ENCODE results near the gene RNF225. TPM values are rescaled to one million over a fixed set of nuclear protein-coding genes. Genes with fewer than 3 reads are reported as not detected.

RNF225 gene
- total and polyA plus RNA-seq, 2 donors (not counting 3 experiments of a cell fraction or from before 2014, with no cell fraction given) = 0.58 TPM; not detected in 1

GRCh38 chr19:58355908-58356765, 39.3 kb upstream of the RNF225 start:
- no peaks in the 10 kb centered on the region for H3K9me3 ChIP-seq (replicated peaks; ENCODE audit: control insufficient read depth, insufficient read depth, low read length)
- H3K36me3 ChIP-seq (ENCODE audit: control insufficient read depth in 2 of 2, extremely low read depth in 1 of 2, insufficient read depth in 2 of 2, low read length in 2 of 2) = no peaks in the 10 kb centered on the region
- BruUV-seq (replicated peaks) = no TSS peak
- intact Hi-C loops (cut with micrococcal nuclease) = no loop called here
- TF ChIP-seq EZH2 (IDR thresholded peaks at IDR 0.05; ENCODE audit: borderline replicate concordance, low read depth, low read length, severe bottlenecking) = peak; percentile 89
- TF ChIP-seq MAX (IDR thresholded peaks at IDR 0.05; ENCODE audit: insufficient read depth, insufficient read length) = no peak
- H4K20me1 ChIP-seq (replicated peaks; ENCODE audit: control insufficient read depth, extremely low read depth, insufficient read depth, low read length) = no peaks in the 10 kb centered on the region
- peaks cover 5% of the 10 kb centered on the region for H3K4me1 ChIP-seq (ENCODE audit: control insufficient read depth, extremely low read depth, insufficient read depth, low read length)
- H3K27ac ChIP-seq (ENCODE audit: insufficient read depth, low read depth, low read length) = no peak overlapping the region
- dilution Hi-C loops (cut with MboI; ENCODE audit: extremely low pct_ligation_motif_present, low sequenced_read_pairs) = no loop called here
- no peaks in the 10 kb centered on the region for H3K9me1 ChIP-seq (replicated peaks; ENCODE audit: control insufficient read depth, extremely low read depth, insufficient read depth, low read length)
- H2AFZ ChIP-seq (ENCODE audit: low read depth, low read length) = no peak overlapping the region
- H3K27me3 ChIP-seq (ENCODE audit: control insufficient read depth in 2 of 2, insufficient read depth in 2 of 2, low read length in 2 of 2) = peaks cover 23 to 26% of the 10 kb centered on the region in 2 experiments
- peak; percentile 54 for DNase-seq (ENCODE audit: low read depth, low spot score)
- no peaks in the 10 kb centered on the region for H3K79me2 ChIP-seq (ENCODE audit: control insufficient read depth, insufficient read depth, low read length)
- CTCF ChIA-PET = interaction anchor here (0.9 kb wide), 1 partner anchor 16 kb away, joined by 3 read pairs; no protein-coding TSS in a partner anchor
- FAIRE-seq = peak; percentile 58
- no peak overlapping the region for H3K4me2 ChIP-seq (ENCODE audit: insufficient read depth, low read length)
- H3K4me3 ChIP-seq (replicated peaks in 1 of 3; ENCODE audit: insufficient read depth in 1 of 3, low read depth in 1 of 3, low read length in 3 of 3) = peak overlapping the region in 1 of 3 experiments; percentile 6
- POLR2A ChIA-PET = no interaction called here
- no peak overlapping the region for H3K9ac ChIP-seq (replicated peaks; ENCODE audit: extremely low read depth, insufficient read depth, low read length)

- Histone ChIP-seq H4K20me1 (replicated peaks; ENCODE audit: control insufficient read depth, extremely low read depth, insufficient read depth, low read length) (no peaks in the 10 kb centered on the region), H3K27me3 (ENCODE audit: control insufficient read depth in 2 of 2, insufficient read depth in 2 of 2, low read length in 2 of 2) (peaks cover 23 to 25% of the 10 kb centered on the region in 2 experiments), H3K9me3 (replicated peaks; ENCODE audit: control insufficient read depth, insufficient read depth, low read length) (no peaks in the 10 kb centered on the region), H3K4me3 (replicated peaks in 1 of 3; ENCODE audit: insufficient read depth in 1 of 3, low read depth in 1 of 3, low read length in 3 of 3) (peak overlapping the region in 1 of 3 experiments; percentile 6), H3K79me2 (ENCODE audit: control insufficient read depth, insufficient read depth, low read length) (no peaks in the 10 kb centered on the region), H3K9me1 (replicated peaks; ENCODE audit: control insufficient read depth, extremely low read depth, insufficient read depth, low read length) (no peaks in the 10 kb centered on the region), H3K4me2 (ENCODE audit: insufficient read depth, low read length) (peak overlapping the region; percentile 21), H2AFZ (ENCODE audit: low read depth, low read length) (peak overlapping the region; percentile 20), H3K36me3 (ENCODE audit: control insufficient read depth in 2 of 2, extremely low read depth in 1 of 2, insufficient read depth in 2 of 2, low read length in 2 of 2) (no peaks in the 10 kb centered on the region), H3K9ac (replicated peaks; ENCODE audit: extremely low read depth, insufficient read depth, low read length) (no peak overlapping the region), H3K4me1 (ENCODE audit: control insufficient read depth, extremely low read depth, insufficient read depth, low read length) (peaks cover 8% of the 10 kb centered on the region), H3K27ac (ENCODE audit: insufficient read depth, low read depth, low read length) (no peak overlapping the region)
- TF ChIP-seq MYC (IDR thresholded peaks at IDR 0.05; ENCODE audit: low read depth, low read length) (no peak), POLR2A (IDR thresholded peaks at IDR 0.05; ENCODE audit: low read depth, low read length) (no peak), CTCF (IDR thresholded peaks at IDR 0.05; ENCODE audit: extremely low read depth in 1 of 2, insufficient read depth in 1 of 2, low read depth in 1 of 2, low read length in 2 of 2) (no peak), MAX (IDR thresholded peaks at IDR 0.05; ENCODE audit: insufficient read depth, insufficient read length) (no peak), EZH2 (IDR thresholded peaks at IDR 0.05; ENCODE audit: borderline replicate concordance, low read depth, low read length, severe bottlenecking) (peak; percentile 81)
- no peak for DNase-seq (ENCODE audit: low read depth, low spot score)
- ChIA-PET POLR2A (no interaction called here), CTCF (no interaction called here)
- BruUV-seq (replicated peaks) = no TSS peak
- dilution Hi-C loops (cut with MboI; ENCODE audit: extremely low pct_ligation_motif_present, low sequenced_read_pairs) = no loop called here
- FAIRE-seq = no peak
- intact Hi-C loops (cut with micrococcal nuclease) = no loop called here
Observed at GRCh38 chr19:58356766-58357480, 38.5 kb upstream of the RNF225 start.

All from endothelial cell of umbilical vein (primary cell).